T-helper 9 cell (primary cell): Measurements from ENCODE around the gene RBM39.
A peak's percentile ranks its signal among the peaks of the same experiment; 100 is the strongest.

Source experiments
- DNase-seq: peaks from one replicate; pipeline ENCODE4 v3.0.0-alpha.2; 2020

The RBM39 gene

DNA sequence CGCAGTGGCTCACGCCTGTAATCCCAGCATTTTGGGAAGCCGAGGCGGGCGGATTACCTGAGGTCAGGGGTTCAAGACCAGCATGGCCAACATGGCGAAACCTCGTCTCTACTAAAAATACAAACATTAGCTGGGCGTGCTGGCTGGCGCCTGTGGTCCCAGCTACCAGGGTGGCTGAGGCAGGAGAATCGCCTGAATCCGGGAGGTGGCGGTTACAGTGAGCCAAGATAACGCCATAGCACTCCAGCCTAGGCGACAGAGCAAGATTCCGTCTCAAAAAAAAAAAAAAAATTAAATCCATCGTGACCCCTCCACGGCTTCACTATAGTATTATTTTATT, 76.1 kb downstream of the RBM39 start:
- no peak for DNase-seq

- peak; percentile 87 for DNase-seq
Observed at GRCh38 chr20:35664466-35665206, 77.4 kb downstream of the RBM39 start, which contains the start of the genes CPNE1 and RBM12. Gene CPNE1 (minus strand): TSS chr20:35664900. CDS start chr20:35632923, 31,977 bp downstream. Gene RBM12 (minus strand): TSS chr20:35664900. CDS start chr20:35655322, 9,578 bp downstream.

GRCh38 chr20:35663516-35664465, 78.3 kb downstream of the RBM39 start:
- peak; percentile 51 for DNase-seq

DNA sequence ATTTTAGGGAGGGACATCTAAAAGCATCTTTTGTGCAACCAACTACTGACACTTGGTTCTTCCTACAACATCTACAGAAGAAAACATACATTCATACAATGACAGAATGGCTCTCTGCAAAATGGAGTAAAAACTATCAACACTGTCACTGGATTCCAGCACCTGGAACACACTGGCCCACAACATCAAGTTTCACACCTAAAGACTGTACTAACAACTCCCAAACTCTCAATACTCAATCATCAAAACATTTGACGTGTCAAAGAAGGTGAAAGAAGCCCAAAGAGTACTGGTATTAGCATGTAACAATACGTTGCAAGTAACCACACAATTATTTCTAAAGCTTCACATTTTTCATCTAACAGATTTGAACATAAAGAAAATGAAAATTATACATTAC, 79.5 kb downstream of the RBM39 start:
- DNase-seq = no peak

- DNase-seq = no peak
Observed at GRCh38 chr20:35661908-35662307, 80.2 kb downstream of the RBM39 start.

DNA sequence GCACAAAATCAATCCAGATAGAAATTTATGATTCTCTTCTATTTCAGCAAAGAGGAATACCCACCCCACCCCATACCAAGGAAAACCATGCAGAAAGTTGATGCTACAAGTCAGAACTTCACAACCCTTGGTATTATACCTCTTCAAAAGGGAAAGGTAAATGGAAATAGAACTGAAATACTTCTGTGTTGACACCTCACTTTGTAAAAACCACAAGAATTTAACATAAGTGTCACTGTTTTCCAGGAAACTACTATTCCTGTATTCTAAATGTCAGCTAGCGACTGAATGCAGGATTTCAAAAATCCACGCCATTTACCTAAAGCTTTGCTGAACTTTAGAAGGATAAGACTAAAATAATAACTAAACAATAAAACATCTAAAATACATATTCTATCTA, 81.0 kb downstream of the RBM39 start:
- DNase-seq = no peak

DNA sequence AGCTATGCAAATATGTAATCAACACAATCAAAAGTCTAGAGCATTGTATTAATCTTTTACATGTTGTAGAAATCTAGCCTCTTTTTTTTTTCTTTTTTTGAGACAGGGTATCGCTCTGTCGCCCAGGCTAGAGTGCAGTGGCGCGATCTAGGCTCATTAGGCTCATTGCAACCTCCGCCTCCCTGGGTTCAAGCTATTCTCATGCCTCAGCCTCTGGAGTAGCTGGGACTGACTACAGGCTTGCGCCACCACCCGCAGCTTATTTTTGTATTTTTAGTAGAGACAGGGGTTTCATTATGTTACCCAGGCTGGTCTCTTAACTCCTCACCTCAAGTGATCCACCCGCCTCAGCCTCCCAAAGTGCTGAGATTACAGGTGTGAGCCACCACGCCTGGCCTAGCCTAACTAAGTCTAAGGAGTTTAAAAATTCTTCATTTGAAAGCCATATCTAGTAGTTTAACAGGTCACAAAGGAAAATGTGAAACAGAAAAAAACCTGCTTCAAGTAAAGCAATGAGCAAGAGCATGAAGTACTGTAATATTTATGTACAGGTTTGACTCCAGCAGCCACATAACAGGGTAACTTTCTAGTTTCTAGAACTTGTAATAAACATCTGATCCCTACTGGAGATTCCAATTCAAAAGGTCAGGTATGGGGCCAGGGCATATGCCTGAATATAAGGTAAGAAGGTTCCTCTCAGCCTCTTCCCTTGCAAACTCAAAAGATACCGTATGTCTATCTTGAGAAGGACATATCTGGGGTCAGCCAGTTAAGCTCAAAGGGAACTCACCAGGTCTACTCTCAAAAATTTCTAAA, 81.7 kb downstream of the RBM39 start:
- DNase-seq = no peak

DNA sequence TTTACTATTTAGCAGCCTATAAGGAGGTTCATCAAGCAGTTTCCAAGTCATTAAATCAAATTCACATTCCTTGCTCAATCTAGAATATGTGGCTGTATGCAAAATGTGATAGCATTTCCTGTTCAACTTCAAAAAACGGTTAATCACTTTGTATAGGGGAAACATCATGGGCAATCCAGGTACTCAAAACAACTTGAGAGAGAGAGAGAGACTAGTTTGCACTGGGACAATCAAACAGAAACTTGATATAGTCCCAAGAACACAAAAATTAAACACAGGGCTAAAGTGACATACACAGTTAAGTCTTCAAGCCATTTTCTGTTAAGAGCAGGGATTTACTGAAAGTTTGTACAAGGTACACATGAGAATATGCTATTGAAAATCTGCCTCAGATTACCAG, 84.8 kb downstream of the RBM39 start:
- DNase-seq = no peak

- DNase-seq = no peak
Observed at GRCh38 chr20:35654415-35654814, 87.6 kb downstream of the RBM39 start.

GRCh38 chr20:35653893-35654292, 88.2 kb downstream of the RBM39 start:
- no peak for DNase-seq
